Transverse colon (tissue), 4 donors: Measurements from ENCODE around the gene IL17RD.

Experiments
- EP300 ChIP-seq: sonication (generic); formaldehyde crosslinking; IDR thresholded peaks from one replicate; pipeline ENCODE4 v1.6.1; 2017; ENCODE audit warnings: antibody characterized with exemption, low read depth
- POLR2A ChIP-seq: fragments of 450-650 bp; IDR thresholded peaks from one replicate; pipeline ENCODE4 v1.6.1; 2016; ENCODE audit warnings: antibody characterized with exemption, mild to moderate bottlenecking, moderate library complexity
- POLR2AphosphoS5 ChIP-seq, 3 donors: sonication (generic); formaldehyde crosslinking; IDR thresholded peaks; one replicate each; pipeline ENCODE4 v1.6.1; 2016; ENCODE audit warnings: antibody characterized with exemption in 3 of 3
- TF ChIP-seq, protein P1 (sequence below), 5 experiments: fragments of 200-600 bp in 3 of 5; fragments of 450-650 bp in 2 of 5; sonication (generic) in 3 of 5; IDR thresholded peaks; 1 replicate in 2 of 5; 2 replicates in 3 of 5; pipeline ENCODE4 v1.5.1; 2016 to 2017; ENCODE audit warnings: antibody characterized with exemption in 5 of 5, inconsistent platforms in 3 of 5, mild to moderate bottlenecking in 2 of 5, moderate library complexity in 1 of 5

DNA sequence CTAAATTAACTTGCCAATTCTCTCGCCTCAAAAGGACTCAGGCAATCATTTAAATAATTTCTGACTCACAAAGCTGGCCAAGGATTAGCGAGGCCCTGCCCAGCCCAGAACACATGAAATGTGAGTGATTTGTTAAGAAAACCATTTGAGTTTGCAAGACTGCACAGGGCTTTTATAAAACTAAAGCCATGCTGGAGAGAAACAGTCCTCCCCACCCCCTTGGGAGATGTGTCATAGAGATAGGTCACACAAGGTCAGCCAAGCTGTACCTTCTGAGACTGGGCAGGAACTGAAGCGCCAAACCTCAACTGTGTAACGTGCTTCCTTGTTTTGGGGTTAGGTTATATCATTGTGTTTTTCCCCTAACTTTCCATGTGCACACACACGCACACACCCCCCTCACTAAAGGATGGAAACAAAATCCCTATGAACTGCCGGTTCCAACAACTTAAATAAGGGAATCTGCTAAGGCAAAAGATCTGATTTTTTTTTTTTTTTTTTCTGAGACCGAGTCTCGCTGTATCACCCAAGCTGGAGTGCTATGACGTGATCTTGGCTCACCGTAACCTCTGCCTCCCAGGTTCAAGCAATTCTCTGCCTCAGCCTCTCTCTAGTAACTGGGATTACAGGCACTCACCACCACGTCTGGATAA, 96.6 kb downstream of the IL17RD start:
- TF ChIP-seq EP300 (no peak), POLR2A (no peak), POLR2AphosphoS5 (IDR thresholded peaks at IDR 0.05) (peak in 2 of 3 donors; percentile 36 to 40)
- TF ChIP-seq, protein P1, sequence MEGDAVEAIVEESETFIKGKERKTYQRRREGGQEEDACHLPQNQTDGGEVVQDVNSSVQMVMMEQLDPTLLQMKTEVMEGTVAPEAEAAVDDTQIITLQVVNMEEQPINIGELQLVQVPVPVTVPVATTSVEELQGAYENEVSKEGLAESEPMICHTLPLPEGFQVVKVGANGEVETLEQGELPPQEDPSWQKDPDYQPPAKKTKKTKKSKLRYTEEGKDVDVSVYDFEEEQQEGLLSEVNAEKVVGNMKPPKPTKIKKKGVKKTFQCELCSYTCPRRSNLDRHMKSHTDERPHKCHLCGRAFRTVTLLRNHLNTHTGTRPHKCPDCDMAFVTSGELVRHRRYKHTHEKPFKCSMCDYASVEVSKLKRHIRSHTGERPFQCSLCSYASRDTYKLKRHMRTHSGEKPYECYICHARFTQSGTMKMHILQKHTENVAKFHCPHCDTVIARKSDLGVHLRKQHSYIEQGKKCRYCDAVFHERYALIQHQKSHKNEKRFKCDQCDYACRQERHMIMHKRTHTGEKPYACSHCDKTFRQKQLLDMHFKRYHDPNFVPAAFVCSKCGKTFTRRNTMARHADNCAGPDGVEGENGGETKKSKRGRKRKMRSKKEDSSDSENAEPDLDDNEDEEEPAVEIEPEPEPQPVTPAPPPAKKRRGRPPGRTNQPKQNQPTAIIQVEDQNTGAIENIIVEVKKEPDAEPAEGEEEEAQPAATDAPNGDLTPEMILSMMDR (IDR thresholded peaks at IDR 0.05), result no peak
